GM23338 (cell line): ENCODE data around the gene MATCAP1. TPM values are rescaled to one million over a fixed set of nuclear protein-coding genes. Genes with fewer than 3 reads are reported as not detected.

Experiments
- ATAC-seq: fragments of 200-7000 bp; cut with Tn5 transposase; 3 replicates; pipeline ENCODE4 v1.9.1; 2020
- DNase-seq: peaks from one replicate; pipeline ENCODE4 v3.0.0-alpha.2; 2015; ENCODE audit warnings: low spot score
- H2AFZ ChIP-seq: fragments of 200-600 bp; sonication (generic); 2 replicates; pipeline ENCODE4 v1.8.0; 2016; ENCODE audit warnings: antibody characterized with exemption, mild to moderate bottlenecking, moderate library complexity
- H3F3A ChIP-seq: fragments of 200-600 bp; sonication (generic); replicated peaks from 2 replicates; pipeline ENCODE4 v1.8.0; 2017; ENCODE audit warnings: antibody characterized with exemption, mixed run types, low read depth
- H3K27ac ChIP-seq: fragments of 200-600 bp; sonication (generic); 2 replicates; pipeline ENCODE4 v1.6.1; 2016; ENCODE audit warnings: low read depth
- H3K27me3 ChIP-seq: fragments of 200-600 bp; sonication (generic); 2 replicates; pipeline ENCODE4 v1.8.0; 2016; ENCODE audit warnings: mild to moderate bottlenecking, mixed run types, moderate library complexity; ENCODE audit not compliant: insufficient read depth
- H3K36me3 ChIP-seq: fragments of 200-600 bp; sonication (generic); 2 replicates; pipeline ENCODE4 v1.8.0; 2016; ENCODE audit warnings: mild to moderate bottlenecking; ENCODE audit not compliant: insufficient read depth
- H3K4me1 ChIP-seq: fragments of 200-600 bp; sonication (generic); 2 replicates; pipeline ENCODE4 v1.8.0; 2016; ENCODE audit warnings: mild to moderate bottlenecking, moderate library complexity; ENCODE audit not compliant: insufficient read depth
- H3K4me2 ChIP-seq: fragments of 200-600 bp; sonication (generic); 2 replicates; pipeline ENCODE4 v1.7.1; 2017; ENCODE audit warnings: mixed run types
- H3K4me3 ChIP-seq: fragments of 200-600 bp; sonication (generic); 2 replicates; pipeline ENCODE4 v1.6.1; 2016; ENCODE audit warnings: mixed run types
- H3K79me2 ChIP-seq: fragments of 200-600 bp; sonication (generic); replicated peaks from 2 replicates; pipeline ENCODE4 v1.8.0; 2017; ENCODE audit warnings: mild to moderate bottlenecking; ENCODE audit not compliant: insufficient read depth
- H3K9me2 ChIP-seq: fragments of 200-600 bp; sonication (generic); 2 replicates; pipeline ENCODE4 v1.8.0; 2017; ENCODE audit not compliant: insufficient read depth
- H4K20me1 ChIP-seq: fragments of 200-600 bp; sonication (generic); replicated peaks from 2 replicates; pipeline ENCODE4 v1.8.0; 2017; ENCODE audit warnings: mild to moderate bottlenecking; ENCODE audit not compliant: insufficient read depth
- H3K27ac Mint-ChIP-seq: 2 replicates; pipeline ENCODE4 v1.8.0; 2020; ENCODE audit warnings: inconsistent platforms, mild to moderate bottlenecking, moderate library complexity, mixed read lengths
- H3K27me3 Mint-ChIP-seq: 3 replicates; pipeline ENCODE4 v1.8.0; 2022; ENCODE audit warnings: low read depth, mild to moderate bottlenecking, moderate library complexity, mixed read lengths, inconsistent platforms; ENCODE audit not compliant: insufficient read depth, poor library complexity
- H3K36me3 Mint-ChIP-seq: 3 replicates; pipeline ENCODE4 v1.8.0; 2021; ENCODE audit warnings: low read depth, mild to moderate bottlenecking, inconsistent platforms, moderate library complexity, mixed read lengths
- H3K4me1 Mint-ChIP-seq: 3 replicates; pipeline ENCODE4 v1.8.0; 2020; ENCODE audit warnings: mild to moderate bottlenecking, inconsistent platforms, mixed read lengths
- H3K4me3 Mint-ChIP-seq: 3 replicates; pipeline ENCODE4 v1.8.0; 2021; ENCODE audit warnings: moderate library complexity, mild to moderate bottlenecking, inconsistent platforms, mixed read lengths
- H3K9me3 Mint-ChIP-seq: 3 replicates; pipeline ENCODE4 v1.8.0; 2020; ENCODE audit warnings: moderate library complexity, mild to moderate bottlenecking, inconsistent platforms, mixed read lengths
- CREB1 ChIP-seq: fragments of 250-450 bp; sonication (Bioruptor Pico); IDR thresholded peaks from 2 replicates; pipeline ENCODE4 v1.5.0; 2020; ENCODE audit warnings: low read depth, mild to moderate bottlenecking, moderate library complexity
- CTCF ChIP-seq, 2 experiments: fragments of 200-600 bp in 1 of 2; sonication (generic) in 1 of 2; conservative IDR thresholded peaks; 2 replicates each; pipeline versions ENCODE4 v1.5.1 to v1.6.1; 2016 to 2017; ENCODE audit warnings: antibody characterized with exemption in 2 of 2, low read depth in 2 of 2, mild to moderate bottlenecking in 2 of 2, moderate library complexity in 1 of 2
- ETS1 ChIP-seq: IDR thresholded peaks from 2 replicates; pipeline ENCODE4 v1.6.1; 2016; ENCODE audit warnings: antibody characterized with exemption
- EZH2 ChIP-seq: fragments of 200-600 bp; sonication (generic); IDR thresholded peaks from one replicate; pipeline ENCODE4 v1.8.0; 2017; ENCODE audit warnings: antibody characterized with exemption, mild to moderate bottlenecking, low read depth; ENCODE audit not compliant: unreplicated experiment
- EZH2phosphoT487 ChIP-seq: fragments of 200-600 bp; sonication (generic); IDR thresholded peaks from one replicate; pipeline ENCODE4 v1.8.1; 2018; ENCODE audit warnings: antibody characterized with exemption; ENCODE audit not compliant: unreplicated experiment
- JUNB ChIP-seq: IDR thresholded peaks from one replicate; pipeline ENCODE4 v1.6.1; 2016; ENCODE audit warnings: antibody characterized with exemption; ENCODE audit not compliant: unreplicated experiment
- NANOG ChIP-seq: IDR thresholded peaks from 2 replicates; pipeline ENCODE4 v1.6.1; 2016; ENCODE audit warnings: antibody characterized with exemption, borderline replicate concordance
- POLR2AphosphoS5 ChIP-seq: IDR thresholded peaks from 2 replicates; pipeline ENCODE4 v1.6.1; 2016; ENCODE audit warnings: antibody characterized with exemption, low read depth
- REST ChIP-seq: IDR thresholded peaks from one replicate; pipeline ENCODE4 v1.6.1; 2018; ENCODE audit warnings: antibody characterized with exemption; ENCODE audit not compliant: unreplicated experiment
- STAT1 ChIP-seq: IDR thresholded peaks from one replicate; pipeline ENCODE4 v1.6.1; 2016; ENCODE audit warnings: antibody characterized with exemption; ENCODE audit not compliant: unreplicated experiment
- ZNF114 ChIP-seq: fragments of 250-450 bp; sonication (Bioruptor Pico); IDR thresholded peaks from 2 replicates; pipeline ENCODE4 v1.5.0; 2020; ENCODE audit warnings: mild to moderate bottlenecking, moderate library complexity
- polyA plus RNA-seq: library from polyadenylated mRNA; unstranded; fragments of >200 nt; fragmentation: Nextera tagmentation; extraction: Ambion mirVana; gene quantifications from 2 replicates; pipeline ENCODE4 v1.2.1, GENCODE V29; 2016
- total RNA-seq: library from RNA; depleted of rRNA; stranded (reverse); fragments of >200 nt; shearing (Covaris generic); gene quantifications from 2 replicates; pipeline ENCODE4 v1.2.3, GENCODE V29; 2014

The MATCAP1 gene
- total and polyA plus RNA-seq, 2 experiments from 2014 or later: 9.5 to 22.7 TPM

- TF ChIP-seq ETS1 (no peak), REST (no peak), CTCF (conservative IDR thresholded peaks at IDR 0.05; ENCODE audit: low read depth in 2 of 2) (no peak), NANOG (no peak), POLR2AphosphoS5 (no peak), EZH2phosphoT487 (no peak)
These were observed 29.6 kb upstream of the MATCAP1 start (continued) for GRCh38 chr16:67213197-67214019.

GRCh38 chr16:67212766-67213165 lies 29.0 kb upstream of the MATCAP1 start:
- no peaks in the 10 kb centered on the region for H3K36me3 Mint-ChIP-seq
- no peaks in the 10 kb centered on the region for H3F3A ChIP-seq
- H3K4me3 Mint-ChIP-seq: no peak overlapping the region
- peaks cover 2% of the 10 kb centered on the region; the same call in 2 of the 3 replicates for H3K4me1 Mint-ChIP-seq
- no peaks in the 10 kb centered on the region for H3K9me3 Mint-ChIP-seq
- no peaks in the 10 kb centered on the region; the same call in 1 of the 2 replicates for H4K20me1 ChIP-seq
- ATAC-seq: no peak
- no peak overlapping the region for H3K4me3 ChIP-seq
- H3K27me3 Mint-ChIP-seq: peaks cover 18% of the 10 kb centered on the region
- DNase-seq: no peak
- H3K36me3 ChIP-seq: no peaks in the 10 kb centered on the region
- no peak overlapping the region for H3K27ac Mint-ChIP-seq
- H3K4me1 ChIP-seq: no peaks in the 10 kb centered on the region
- no peaks in the 10 kb centered on the region for H3K79me2 ChIP-seq
- no peak overlapping the region for H3K27ac ChIP-seq
- H3K27me3 ChIP-seq: no peaks in the 10 kb centered on the region
- no peak overlapping the region for H3K4me2 ChIP-seq
- H3K9me2 ChIP-seq: no peaks in the 10 kb centered on the region
- H2AFZ ChIP-seq: no peak overlapping the region
- TF ChIP-seq JUNB (no peak), STAT1 (no peak), EZH2 (no peak), ETS1 (no peak), ZNF114 (CRISPR knock-in tag) (no peak), CREB1 (CRISPR knock-in tag) (no peak), CTCF (conservative IDR thresholded peaks at IDR 0.05; ENCODE audit: low read depth in 2 of 2) (no peak)
